ENCODE measurements around the gene FNDC7.
"Not testable (repeated sequence)": the region's sequence is repeated elsewhere in the genome, so short reads cannot be mapped to it uniquely, and the experiment has no call there.

The FNDC7 gene

GRCh38 chr1:108695535-108695934, 17.2 kb upstream of the FNDC7 start:
- in situ Hi-C loops (cut with MboI; ENCODE audit: low sequenced_read_pairs) = no loop called here

GRCh38 chr1:108699375-108700332, 13.1 kb upstream of the FNDC7 start:
- in situ Hi-C loops (cut with MboI; ENCODE audit: low sequenced_read_pairs) = no loop called here

- in situ Hi-C loops (cut with MboI; ENCODE audit: low sequenced_read_pairs) = no loop called here
Observed at GRCh38 chr1:108701176-108701849, 11.4 kb upstream of the FNDC7 start.

GRCh38 chr1:108702109-108702508, 10.6 kb upstream of the FNDC7 start:
- in situ Hi-C loops (cut with MboI; ENCODE audit: low sequenced_read_pairs) = not testable (repeated sequence)

- in situ Hi-C loops (cut with MboI; ENCODE audit: low sequenced_read_pairs) = no loop called here
Observed at GRCh38 chr1:108703939-108704338, 8.8 kb upstream of the FNDC7 start.

GRCh38 chr1:108704496-108704895, 8.2 kb upstream of the FNDC7 start:
- in situ Hi-C loops (cut with MboI; ENCODE audit: low sequenced_read_pairs) = no loop called here

- in situ Hi-C loops (cut with MboI; ENCODE audit: low sequenced_read_pairs) = no loop called here
Observed at GRCh38 chr1:108706643-108707042, 6.1 kb upstream of the FNDC7 start.

GRCh38 chr1:108708691-108709660, 3.7 kb upstream of the FNDC7 start:
- in situ Hi-C loops (cut with MboI; ENCODE audit: low sequenced_read_pairs) = no loop called here

- in situ Hi-C loops (cut with MboI; ENCODE audit: low sequenced_read_pairs) = no loop called here
Observed at GRCh38 chr1:108715932-108716331, 3.2 kb downstream of the FNDC7 start.

- in situ Hi-C loops (cut with MboI; ENCODE audit: low sequenced_read_pairs) = no loop called here
Observed at GRCh38 chr1:108716437-108717230, 3.9 kb downstream of the FNDC7 start.

- in situ Hi-C loops (cut with MboI; ENCODE audit: low sequenced_read_pairs) = no loop called here
Observed at GRCh38 chr1:108717774-108718316, 5.1 kb downstream of the FNDC7 start.

GRCh38 chr1:108718927-108719655, 6.4 kb downstream of the FNDC7 start:
- in situ Hi-C loops (cut with MboI; ENCODE audit: low sequenced_read_pairs) = no loop called here

- in situ Hi-C loops (cut with MboI; ENCODE audit: low sequenced_read_pairs) = no loop called here
Observed at GRCh38 chr1:108719656-108720435, 7.1 kb downstream of the FNDC7 start.

GRCh38 chr1:108722292-108722691, 9.6 kb downstream of the FNDC7 start:
- in situ Hi-C loops (cut with MboI; ENCODE audit: low sequenced_read_pairs) = no loop called here

- in situ Hi-C loops (cut with MboI; ENCODE audit: low sequenced_read_pairs) = no loop called here
Observed at GRCh38 chr1:108725906-108726305, 13.2 kb downstream of the FNDC7 start.

GRCh38 chr1:108728327-108728923, 15.7 kb downstream of the FNDC7 start:
- in situ Hi-C loops (cut with MboI; ENCODE audit: low sequenced_read_pairs) = no loop called here

GRCh38 chr1:108729481-108729880, 16.8 kb downstream of the FNDC7 start:
- in situ Hi-C loops (cut with MboI; ENCODE audit: low sequenced_read_pairs) = no loop called here

- in situ Hi-C loops (cut with MboI; ENCODE audit: low sequenced_read_pairs) = no loop called here
Observed at GRCh38 chr1:108732398-108732797, 19.7 kb downstream of the FNDC7 start.

All from HL-60/S4 treated with phorbol 12-myristate 13-acetate at 8.2 ng/mL for 4 days and 3 days (cell line).